H1 (cell line): ENCODE measurements around the gene TJP3. TPM values are rescaled to one million over a fixed set of nuclear protein-coding genes. Genes with fewer than 3 reads are reported as not detected.

Experiments
- CTCF ChIA-PET: fragments of 300-600 bp; sonication (Branson Sonifier 250); formaldehyde crosslinking; loops from one replicate; lab custom pipeline; 2021; ENCODE audit not compliant: partially characterized antibody; lab: Charles Lee
- POLR2A ChIA-PET: fragments of 300-600 bp; sonication (Branson Sonifier 250); formaldehyde crosslinking; loops from one replicate; lab custom pipeline; 2021; ENCODE audit warnings: inconsistent platforms; ENCODE audit not compliant: partially characterized antibody; lab: Charles Lee
- DNase-seq, 2 experiments: peaks; one replicate each; pipeline versions ENCODE4 v3.0.0 to v3.0.0-alpha.2; 2010 to 2022; ENCODE audit warnings: low spot score in 2 of 2, low read depth in 1 of 2, mixed read lengths in 1 of 2
- FAIRE-seq: peaks from 2 replicates; lab custom pipeline; 2011; peaks lifted over from hg19 to GRCh38; lab: Jason Lieb, UNC
- H2AFZ ChIP-seq: 2 replicates; pipeline ENCODE4 v1.8.1; 2012; ENCODE audit warnings: low read length, inconsistent platforms
- H2AK5ac ChIP-seq: 2 replicates; pipeline ENCODE4 v1.6.1; 2013; ENCODE audit warnings: low read depth, low read length
- H2BK120ac ChIP-seq: replicated peaks from 2 replicates; pipeline ENCODE3; 2013; ENCODE audit warnings: low read depth, low read length, inconsistent platforms
- H2BK12ac ChIP-seq: 2 replicates; pipeline ENCODE4 v1.6.1; 2013; ENCODE audit warnings: low read depth, low read length
- H2BK15ac ChIP-seq: 2 replicates; pipeline ENCODE4 v1.6.1; 2013; ENCODE audit warnings: low read length
- H2BK20ac ChIP-seq: 2 replicates; pipeline ENCODE4 v1.6.1; 2013; ENCODE audit warnings: low read length
- H2BK5ac ChIP-seq: 2 replicates; pipeline ENCODE4 v1.6.1; 2013; ENCODE audit warnings: low read depth, low read length
- H3K14ac ChIP-seq: 2 replicates; pipeline ENCODE4 v1.6.1; 2013; ENCODE audit warnings: inconsistent platforms; ENCODE audit not compliant: insufficient read length
- H3K18ac ChIP-seq: 2 replicates; pipeline ENCODE4 v1.6.1; 2013; ENCODE audit warnings: low read length; ENCODE audit errors: extremely low read depth
- H3K23ac ChIP-seq: 2 replicates; pipeline ENCODE4 v1.6.1; 2013; ENCODE audit warnings: inconsistent platforms; ENCODE audit not compliant: insufficient read length
- H3K23me2 ChIP-seq: 2 replicates; pipeline ENCODE4 v1.6.1; 2013; ENCODE audit warnings: low read depth, low read length
- H3K27ac ChIP-seq: 2 replicates; pipeline ENCODE4 v1.6.1; 2011; ENCODE audit warnings: low read depth, low read length, inconsistent platforms
- H3K27me3 ChIP-seq, 4 experiments: replicated peaks in 1 of 4; 1 replicate in 1 of 4; 2 replicates in 3 of 4; pipeline versions ENCODE4 v1.6.1 to v1.8.1; 2011 to 2013; ENCODE audit warnings: low read length in 3 of 4, mild to moderate bottlenecking in 3 of 4, inconsistent platforms in 2 of 4, mixed read lengths in 2 of 4, moderate library complexity in 1 of 4; ENCODE audit not compliant: control insufficient read depth in 3 of 4, insufficient read depth in 3 of 4; ENCODE audit errors: extremely low read depth in 1 of 4
- H3K36me3 ChIP-seq, 4 experiments: 2 replicates each; pipeline versions ENCODE4 v1.6.1 to v1.8.1; 2011 to 2013; ENCODE audit warnings: mild to moderate bottlenecking in 4 of 4, low read length in 3 of 4, moderate library complexity in 2 of 4, control low read depth in 1 of 4, inconsistent platforms in 1 of 4; ENCODE audit not compliant: insufficient read depth in 4 of 4, control insufficient read depth in 2 of 4
- H3K4ac ChIP-seq: replicated peaks from 2 replicates; pipeline ENCODE3; 2013; ENCODE audit warnings: low read length, low read depth, mixed read lengths, inconsistent platforms; ENCODE audit not compliant: insufficient read length
- H3K4me1 ChIP-seq, 4 experiments: replicated peaks in 1 of 4; 1 replicate in 1 of 4; 2 replicates in 3 of 4; pipeline versions ENCODE4 v1.6.1 to v1.8.1; 2011 to 2013; ENCODE audit warnings: low read length in 3 of 4, inconsistent platforms in 2 of 4, mixed read lengths in 1 of 4; ENCODE audit not compliant: insufficient read depth in 4 of 4, control insufficient read depth in 3 of 4
- H3K4me2 ChIP-seq, 2 experiments: 2 replicates each; pipeline versions ENCODE4 v1.6.1 to v1.8.1; 2011 to 2013; ENCODE audit warnings: low read depth in 2 of 2, low read length in 2 of 2, control low read depth in 1 of 2, inconsistent platforms in 1 of 2, mild to moderate bottlenecking in 1 of 2; ENCODE audit not compliant: insufficient read depth in 1 of 2
- H3K4me3 ChIP-seq, 4 experiments: fragments of 200-600, 300-600 bp in 1 of 4; sonication (generic), shearing (Covaris generic), sonication (Bioruptor Twin) in 1 of 4; 2 replicates each; pipeline versions ENCODE4 v1.5.1 to v1.8.1; 2011 to 2016; ENCODE audit warnings: low read length in 4 of 4, low read depth in 3 of 4, control low read depth in 2 of 4, inconsistent platforms in 2 of 4, mild to moderate bottlenecking in 2 of 4, mixed read lengths in 1 of 4, moderate library complexity in 1 of 4; ENCODE audit not compliant: insufficient read depth in 2 of 4; ENCODE audit errors: extremely low read depth in 1 of 4
- H3K56ac ChIP-seq: replicated peaks from 2 replicates; pipeline ENCODE3; 2013; ENCODE audit warnings: low read depth, mild to moderate bottlenecking, mixed read lengths, low read length, inconsistent platforms; ENCODE audit not compliant: insufficient read length
- H3K79me1 ChIP-seq: 2 replicates; pipeline ENCODE4 v1.6.1; 2013; ENCODE audit warnings: low read depth, low read length, control low read depth
- H3K79me2 ChIP-seq, 2 experiments: 2 replicates each; pipeline versions ENCODE4 v1.6.1 to v1.8.1; 2012 to 2013; ENCODE audit warnings: low read length in 2 of 2, mild to moderate bottlenecking in 2 of 2, inconsistent platforms in 1 of 2; ENCODE audit not compliant: insufficient read depth in 2 of 2, control insufficient read depth in 1 of 2
- H3K9ac ChIP-seq, 4 experiments: replicated peaks in 1 of 4; 1 replicate in 1 of 4; 2 replicates in 3 of 4; pipeline versions ENCODE4 v1.6.1 to v1.8.1; 2011 to 2013; ENCODE audit warnings: low read depth in 3 of 4, low read length in 3 of 4, control low read depth in 2 of 4, mild to moderate bottlenecking in 2 of 4, moderate library complexity in 2 of 4, inconsistent platforms in 1 of 4; ENCODE audit errors: extremely low read depth in 1 of 4
- H3K9me3 ChIP-seq, 2 experiments: 2 replicates each; pipeline versions ENCODE4 v1.6.1 to v1.8.1; 2012 to 2013; ENCODE audit warnings: mild to moderate bottlenecking in 2 of 2, moderate library complexity in 2 of 2, control low read depth in 1 of 2, inconsistent platforms in 1 of 2, low read depth in 1 of 2, low read length in 1 of 2, mixed read lengths in 1 of 2; ENCODE audit not compliant: insufficient read depth in 2 of 2
- H4K20me1 ChIP-seq, 2 experiments: replicated peaks in 1 of 2; 2 replicates each; pipeline versions ENCODE3 to v1.8.1; 2011 to 2013; ENCODE audit warnings: inconsistent platforms in 2 of 2, low read length in 2 of 2, mild to moderate bottlenecking in 1 of 2; ENCODE audit not compliant: insufficient read depth in 2 of 2, control insufficient read depth in 1 of 2
- H4K5ac ChIP-seq: 2 replicates; pipeline ENCODE4 v1.6.1; 2013; ENCODE audit warnings: low read length, low read depth, mixed read lengths, inconsistent platforms; ENCODE audit not compliant: insufficient read length
- H4K8ac ChIP-seq: 2 replicates; pipeline ENCODE4 v1.8.0; 2013; ENCODE audit warnings: mild to moderate bottlenecking, moderate library complexity, low read length, inconsistent platforms; ENCODE audit not compliant: insufficient read depth; ENCODE audit errors: extremely low read depth
- H4K91ac ChIP-seq: replicated peaks from 2 replicates; pipeline ENCODE3; 2013; ENCODE audit warnings: low read length, mixed read lengths, inconsistent platforms; ENCODE audit not compliant: insufficient read length
- KDM5A ChIP-seq: fragments of 200-600 bp; IDR thresholded peaks from 2 replicates; pipeline ENCODE4 v1.7.1; 2012; ENCODE audit warnings: mild to moderate bottlenecking, low read length, inconsistent platforms, mixed read lengths
- WGBS, 2 experiments: shearing (Covaris generic) in 1 of 2; methylation state at CpG; one replicate each; pipeline versions ENCODE4 v1.1.6 to v1.1.7; 2013 to 2015; ENCODE audit warnings: low lambda C conversion rate in 2 of 2, mixed read lengths in 2 of 2, inconsistent platforms in 1 of 2, low coverage in 1 of 2, missing lambda C conversion rate in 1 of 2; ENCODE audit not compliant: insufficient replicate concordance in 2 of 2, insufficient coverage in 1 of 2, insufficient read length in 1 of 2; ENCODE audit errors: extremely low coverage in 1 of 2, missing lambda C conversion rate in 1 of 2; 5-methylcytosine and 5-hydroxymethylcytosine counted together
- polyA plus RNA-seq, 7 experiments: library from polyadenylated mRNA; depleted of rRNA in 3 of 7; stranded (reverse) in 5 of 7; unstranded in 2 of 7; fragments of >200 nt in 5 of 7; fragments of 200-250 nt in 2 of 7; gene quantifications; 1 replicate in 5 of 7; 2 replicates in 1 of 7; 4 replicates in 1 of 7; pipeline versions ENCODE4 v1.2.1 to v1.2.3, GENCODE V29; 2011 to 2013; ENCODE audit warnings: missing spikeins in 2 of 7, mixed read lengths in 2 of 7
- total RNA-seq: library from RNA; stranded (reverse); fragmentation: NEBNext Ultra II Directional; extraction: Animal tissue kit (Norgen Biotek cat#: 25700); gene quantifications from 2 replicates; pipeline ENCODE4 v1.2.1, GENCODE V29; 2021

Gene TJP3
- total and polyA plus RNA-seq, 2 of the 8 experiments (the other 6 are each of a cell fraction or from before 2014, with no cell fraction given), result 17.1 to 26.1 TPM

DNA sequence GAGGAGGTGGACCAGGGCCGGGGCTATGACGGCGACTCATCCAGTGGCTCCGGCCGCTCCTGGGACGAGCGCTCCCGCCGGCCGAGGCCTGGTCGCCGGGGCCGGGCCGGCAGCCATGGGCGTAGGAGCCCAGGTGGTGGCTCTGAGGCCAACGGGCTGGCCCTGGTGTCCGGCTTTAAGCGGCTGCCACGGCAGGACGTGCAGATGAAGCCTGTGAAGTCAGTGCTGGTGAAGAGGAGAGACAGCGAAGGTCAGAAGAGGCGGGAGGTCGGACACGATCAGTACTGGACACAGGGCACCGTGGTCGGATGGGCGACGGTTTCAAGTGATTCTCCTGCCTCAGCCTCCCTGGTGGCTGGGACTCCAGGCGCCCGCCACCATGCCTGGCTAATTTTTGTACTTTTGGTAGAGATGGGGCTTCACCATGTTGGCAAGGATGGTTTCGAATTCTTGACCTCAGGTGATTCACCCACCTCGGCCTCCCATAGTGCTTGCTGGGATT, 22.3 kb downstream of the TJP3 start:
- H4K5ac ChIP-seq, result no peak overlapping the region
- no peak overlapping the region for H3K27ac ChIP-seq
- H2BK12ac ChIP-seq, result no peak overlapping the region
- POLR2A ChIA-PET, result no interaction called here
- H2BK20ac ChIP-seq, result no peak overlapping the region
- no peaks in the 10 kb centered on the region for H3K23me2 ChIP-seq
- no peak overlapping the region for H3K9ac ChIP-seq
- no peak overlapping the region; the same call in none of the 2 replicates for H4K8ac ChIP-seq
- H3K14ac ChIP-seq, result no peak overlapping the region
- FAIRE-seq (no peak), DNase-seq (no peak)
- no peak overlapping the region for H3K23ac ChIP-seq
- H3K36me3 ChIP-seq, result peaks cover 0 to 3% (median 1%) of the 10 kb centered on the region in 4 experiments; a peak in 5 of 8 replicates
- H4K91ac ChIP-seq, result no peak overlapping the region
- H3K9me3 ChIP-seq, result no peaks in the 10 kb centered on the region
- H3K4me3 ChIP-seq, result no peak overlapping the region
- no peak overlapping the region for H3K18ac ChIP-seq
- H4K20me1 ChIP-seq, result peaks cover 0 to under 1% of the 10 kb centered on the region in 2 experiments
- TF ChIP-seq KDM5A, result no peak
- H2AK5ac ChIP-seq, result no peak overlapping the region
- no peaks in the 10 kb centered on the region for H3K27me3 ChIP-seq
- H2BK120ac ChIP-seq, result no peak overlapping the region
- CTCF ChIA-PET, result interaction anchor here (0.8 to 2.7 kb wide), 4 partner anchors 10 to 28 kb away, joined by 3 to 14 read pairs (median 3); no protein-coding TSS in a partner anchor
- H2BK5ac ChIP-seq, result no peak overlapping the region
- WGBS, 2 experiments, result 96% methylated on average over 32 of the region's 32 CpGs; no CpG with 5 or more reads in 1 of the 2 experiments
- no peak overlapping the region for H3K4ac ChIP-seq
- no peaks in the 10 kb centered on the region for H3K79me2 ChIP-seq
- H2AFZ ChIP-seq, result no peak overlapping the region
- H3K4me1 ChIP-seq, result peaks cover 0 to 6% (median 2%) of the 10 kb centered on the region in 4 experiments; a peak in 4 of 7 replicates
- H3K56ac ChIP-seq, result no peak overlapping the region
- no peak overlapping the region for H2BK15ac ChIP-seq
- H3K79me1 ChIP-seq, result no peaks in the 10 kb centered on the region
- H3K4me2 ChIP-seq, result no peak overlapping the region
